HCT116 (cell line): Measurements from ENCODE around the gene CRYGN. TPM values are rescaled to one million over a fixed set of nuclear protein-coding genes. Genes with fewer than 3 reads are reported as not detected.
A peak's percentile ranks its signal among the peaks of the same experiment; 100 is the strongest.

Experiments used
- ATAC-seq: fragments of 200-7000 bp; cut with Tn5 transposase; 2 replicates; pipeline ENCODE4 v1.9.1; 2020; ENCODE audit warnings: mild to moderate bottlenecking, moderate library complexity
- BruUV-seq: library from RNA; stranded (reverse); fragments of 400-500 nt; replicated peaks from 2 replicates; lab custom pipeline; 2021; lab: Mats Ljungman, UMichigan
- CTCF ChIA-PET: fragments of 300-600 bp; sonication (Branson Sonifier 250); formaldehyde crosslinking; loops from one replicate; lab custom pipeline; 2021; ENCODE audit warnings: antibody characterized with exemption; lab: Charles Lee
- POLR2A ChIA-PET: fragments of 300-600, 350-600 bp; sonication (Branson Sonifier 250); formaldehyde crosslinking; loops from one replicate; lab custom pipeline; 2021; ENCODE audit warnings: antibody characterized with exemption; lab: Charles Lee
- RAD21 ChIA-PET, 2 experiments: fragments of 300-600 bp; sonication (Branson Sonifier 250); formaldehyde crosslinking; loops; one replicate each; lab custom pipeline; 2023; ENCODE audit warnings: low total read pairs in 2 of 2; ENCODE audit not compliant: uncharacterized antibody in 2 of 2, unreplicated experiment in 2 of 2, low non-redundant PET in 1 of 2; lab: Charles Lee
- DNase-seq: peaks from one replicate; pipeline ENCODE4 v3.0.0-alpha.2; 2010; ENCODE audit warnings: low read depth, low spot score
- H2AFZ ChIP-seq: fragments of 200-600 bp; shearing (Covaris generic), sonication (generic); 2 replicates; pipeline ENCODE4 v1.6.1; 2017; ENCODE audit warnings: low read depth, mixed run types, mixed read lengths, antibody characterized with exemption, low read length; ENCODE audit not compliant: poor library complexity, severe bottlenecking
- H3K27ac ChIP-seq: 2 replicates; pipeline ENCODE4 v1.5.1; 2012; ENCODE audit warnings: low read depth, low read length
- H3K27me3 ChIP-seq: fragments of 200-600 bp; sonication (generic); 2 replicates; pipeline ENCODE4 v1.6.1; 2016; ENCODE audit warnings: mixed run types, low read length, mixed read lengths; ENCODE audit not compliant: insufficient read depth
- H3K36me3 ChIP-seq, 2 experiments: fragments of 200-500 bp in 1 of 2; fragments of 200-600 bp in 1 of 2; sonication (Bioruptor generic) in 1 of 2; sonication (generic) in 1 of 2; 2 replicates each; pipeline versions ENCODE4 v1.5.1 to v1.6.1; 2014 to 2016; ENCODE audit warnings: low read length in 2 of 2, inconsistent platforms in 1 of 2, mixed read lengths in 1 of 2, mixed run types in 1 of 2; ENCODE audit not compliant: insufficient read depth in 2 of 2, control insufficient read depth in 1 of 2
- H3K4me1 ChIP-seq, 2 experiments: fragments of 200-600 bp in 1 of 2; sonication (generic) in 1 of 2; 2 replicates each; pipeline versions ENCODE4 v1.5.1 to v1.6.1; 2012 to 2017; ENCODE audit warnings: low read length in 2 of 2, inconsistent platforms in 1 of 2, mild to moderate bottlenecking in 1 of 2, mixed read lengths in 1 of 2, mixed run types in 1 of 2, moderate library complexity in 1 of 2; ENCODE audit not compliant: insufficient read depth in 2 of 2, control insufficient read depth in 1 of 2
- H3K4me2 ChIP-seq: fragments of 200-600 bp; sonication (generic); 2 replicates; pipeline ENCODE4 v1.6.1; 2017; ENCODE audit warnings: mixed run types, low read length, mixed read lengths
- H3K4me3 ChIP-seq, 2 experiments: fragments of 200-600 bp in 1 of 2; sonication (generic) in 1 of 2; replicated peaks in 1 of 2; 2 replicates each; pipeline ENCODE4 v1.5.1; 2011 to 2016; ENCODE audit warnings: low read length in 2 of 2, control low read depth in 1 of 2, low read depth in 1 of 2, mild to moderate bottlenecking in 1 of 2, mixed read lengths in 1 of 2, mixed run types in 1 of 2
- H3K79me2 ChIP-seq: fragments of 200-600 bp; sonication (generic); 2 replicates; pipeline ENCODE4 v1.6.1; 2017; ENCODE audit warnings: mild to moderate bottlenecking, mixed run types, low read length, moderate library complexity, mixed read lengths; ENCODE audit not compliant: insufficient read depth
- H3K9ac ChIP-seq: fragments of 200-600 bp; sonication (generic); 2 replicates; pipeline ENCODE4 v1.6.1; 2016; ENCODE audit warnings: low read length, mixed read lengths
- H3K9me2 ChIP-seq: fragments of 200-600 bp; sonication (generic), shearing (Covaris generic); 2 replicates; pipeline ENCODE4 v1.6.1; 2017; ENCODE audit warnings: mixed run types, mild to moderate bottlenecking, moderate library complexity; ENCODE audit not compliant: insufficient read depth
- H3K9me3 ChIP-seq, 2 experiments: fragments of 200-500 bp in 1 of 2; fragments of 200-600 bp in 1 of 2; sonication (Bioruptor generic) in 1 of 2; sonication (generic) in 1 of 2; 2 replicates each; pipeline ENCODE4 v1.6.1; 2014 to 2017; ENCODE audit warnings: low read length in 2 of 2, mixed read lengths in 2 of 2, inconsistent platforms in 1 of 2, low read depth in 1 of 2, mild to moderate bottlenecking in 1 of 2, mixed run types in 1 of 2, moderate library complexity in 1 of 2; ENCODE audit not compliant: control insufficient read depth in 1 of 2, insufficient read depth in 1 of 2
- H4K20me1 ChIP-seq: fragments of 200-600 bp; sonication (generic), shearing (Covaris generic); 2 replicates; pipeline ENCODE4 v1.6.1; 2017; ENCODE audit warnings: mixed run types, mild to moderate bottlenecking, moderate library complexity; ENCODE audit not compliant: insufficient read depth
- ATF3 ChIP-seq: IDR thresholded peaks from 2 replicates; pipeline ENCODE4 v1.6.1; 2012
- CTCF ChIP-seq, 3 experiments: fragments of 200-600 bp in 1 of 3; sonication (generic) in 1 of 3; IDR thresholded peaks in 2 of 3; conservative IDR thresholded peaks in 1 of 3; 2 replicates each; pipeline ENCODE4 v1.5.1; 2012 to 2017; ENCODE audit warnings: low read depth in 2 of 3, low read length in 2 of 3, antibody characterized with exemption in 1 of 3, borderline replicate concordance in 1 of 3, control low read depth in 1 of 3, mild to moderate bottlenecking in 1 of 3, mixed read lengths in 1 of 3, mixed run types in 1 of 3, moderate library complexity in 1 of 3; ENCODE audit not compliant: insufficient read depth in 1 of 3
- FOSL1 ChIP-seq: IDR thresholded peaks from 2 replicates; pipeline ENCODE4 v1.6.1; 2012; ENCODE audit warnings: low read depth
- intact Hi-C: fragments of 100-400 bp; cut with micrococcal nuclease; formaldehyde crosslinking; loops from 2 replicates; pipeline ENCODE4 v1.10.0; 2022
- total RNA-seq: library from RNA; stranded (reverse); gene quantifications from one replicate; pipeline ENCODE4 v1.2.1, GENCODE V29; 2021; ENCODE audit not compliant: unreplicated experiment

Gene CRYGN
- total RNA-seq, 1 experiment from 2014 or later, result not detected

GRCh38 chr7:151433721-151434400 lies 6.1 kb downstream of the CRYGN start (continued):
- TF ChIP-seq ATF3, result no peak
- TF ChIP-seq, all 23 proteins: peak for 0

- no peaks in the 10 kb centered on the region for H3K9me2 ChIP-seq
- no peak overlapping the region for H3K27ac ChIP-seq
- no peaks in the 10 kb centered on the region for H3K9me3 ChIP-seq
- no peak overlapping the region for H3K9ac ChIP-seq
- POLR2A ChIA-PET, result no interaction called here
- no TSS peak for BruUV-seq
- H4K20me1 ChIP-seq, result no peaks in the 10 kb centered on the region
- H3K4me2 ChIP-seq, result no peak overlapping the region
- TF ChIP-seq CTCF (IDR thresholded peaks at IDR 0.05 in 2 of 3, conservative IDR thresholded peaks at IDR 0.05 in 1 of 3; ENCODE audit: borderline replicate concordance in 1 of 3, insufficient read depth in 1 of 3, low read depth in 2 of 3, low read length in 2 of 3) (peak in 1 of 3 experiments; percentile 26; a peak in 1 of 6 replicates), FOSL1 (no peak)
- ATAC-seq (peak; percentile 53), DNase-seq (no peak)
- H2AFZ ChIP-seq, result no peak overlapping the region
- no peaks in the 10 kb centered on the region for H3K27me3 ChIP-seq
- RAD21 ChIA-PET, result no interaction called here
- no peaks in the 10 kb centered on the region for H3K79me2 ChIP-seq
- no peak overlapping the region for H3K4me3 ChIP-seq
- peaks cover 24 to 33% of the 10 kb centered on the region in 2 experiments for H3K4me1 ChIP-seq
- intact Hi-C loops, result no loop called here
- no peaks in the 10 kb centered on the region for H3K36me3 ChIP-seq
- CTCF ChIA-PET, result no interaction called here
These were observed 7.1 kb downstream of the CRYGN start for GRCh38 chr7:151432658-151433521.
